ENCODE data around the gene GALP.

DNA sequence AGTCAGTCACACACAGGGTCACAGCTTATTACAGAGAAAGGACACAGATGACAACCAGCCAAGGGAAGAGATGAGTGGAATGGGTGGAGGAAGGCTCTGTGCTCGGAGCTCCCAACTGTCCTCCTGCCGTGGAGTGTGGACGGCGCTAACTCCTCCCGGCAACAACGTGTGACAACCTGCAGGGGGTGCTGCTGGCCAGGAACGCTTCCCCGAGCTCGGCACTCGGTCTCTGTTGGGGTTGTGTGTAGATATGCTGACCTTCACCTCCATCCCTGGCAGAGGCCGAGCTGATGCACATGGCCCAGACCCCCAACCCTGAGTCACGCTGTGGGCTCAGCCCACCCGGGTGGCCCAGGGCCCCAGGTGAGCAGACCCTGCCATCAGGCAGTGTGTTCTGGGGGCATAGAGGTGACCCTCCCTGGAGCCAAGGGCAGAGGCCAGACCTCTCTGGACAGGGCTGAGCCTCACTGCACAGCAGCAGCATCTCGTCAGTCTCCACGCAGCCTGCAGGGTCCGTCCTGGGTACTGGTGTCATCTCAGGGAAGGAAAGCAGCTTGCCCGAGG is 20.6 kb upstream of the GALP start:
- TF ChIP-seq, protein P1, sequence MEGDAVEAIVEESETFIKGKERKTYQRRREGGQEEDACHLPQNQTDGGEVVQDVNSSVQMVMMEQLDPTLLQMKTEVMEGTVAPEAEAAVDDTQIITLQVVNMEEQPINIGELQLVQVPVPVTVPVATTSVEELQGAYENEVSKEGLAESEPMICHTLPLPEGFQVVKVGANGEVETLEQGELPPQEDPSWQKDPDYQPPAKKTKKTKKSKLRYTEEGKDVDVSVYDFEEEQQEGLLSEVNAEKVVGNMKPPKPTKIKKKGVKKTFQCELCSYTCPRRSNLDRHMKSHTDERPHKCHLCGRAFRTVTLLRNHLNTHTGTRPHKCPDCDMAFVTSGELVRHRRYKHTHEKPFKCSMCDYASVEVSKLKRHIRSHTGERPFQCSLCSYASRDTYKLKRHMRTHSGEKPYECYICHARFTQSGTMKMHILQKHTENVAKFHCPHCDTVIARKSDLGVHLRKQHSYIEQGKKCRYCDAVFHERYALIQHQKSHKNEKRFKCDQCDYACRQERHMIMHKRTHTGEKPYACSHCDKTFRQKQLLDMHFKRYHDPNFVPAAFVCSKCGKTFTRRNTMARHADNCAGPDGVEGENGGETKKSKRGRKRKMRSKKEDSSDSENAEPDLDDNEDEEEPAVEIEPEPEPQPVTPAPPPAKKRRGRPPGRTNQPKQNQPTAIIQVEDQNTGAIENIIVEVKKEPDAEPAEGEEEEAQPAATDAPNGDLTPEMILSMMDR (conservative IDR thresholded peaks at IDR 0.05; ENCODE audit: low read length): peak; percentile 61
- TF ChIP-seq EZH2phosphoT487 (IDR thresholded peaks at IDR 0.05; ENCODE audit: borderline replicate concordance): no peak

Measured in Loucy (cell line).